Suprapubic skin (tissue), 4 donors: ENCODE measurements around the gene SNRPA1. TPM values are rescaled to one million over a fixed set of nuclear protein-coding genes. Genes with fewer than 3 reads are reported as not detected.

ENCODE experiments used
- DNase-seq, 2 donors: peaks; one replicate each; pipeline ENCODE4 v3.0.0-alpha.2; 2019; ENCODE audit warnings: low spot score in 2 of 2
- H3K27ac ChIP-seq: fragments of 200-600 bp; sonication (generic); one replicate; pipeline ENCODE4 v1.5.1; 2019
- H3K27me3 ChIP-seq: fragments of 200-600 bp; sonication (generic); one replicate; pipeline ENCODE4 v1.5.1; 2019
- H3K36me3 ChIP-seq: fragments of 200-600 bp; sonication (generic); one replicate; pipeline ENCODE4 v1.5.1; 2019
- H3K4me1 ChIP-seq: fragments of 200-600 bp; sonication (generic); one replicate; pipeline ENCODE4 v1.5.1; 2019
- H3K4me3 ChIP-seq: fragments of 200-600 bp; sonication (generic); one replicate; pipeline ENCODE4 v1.5.1; 2019; ENCODE audit warnings: mild to moderate bottlenecking
- H3K9me3 ChIP-seq: fragments of 200-600 bp; sonication (generic); one replicate; pipeline ENCODE4 v1.5.1; 2019
- EP300 ChIP-seq: sonication (generic); formaldehyde crosslinking; IDR thresholded peaks from one replicate; pipeline ENCODE4 v1.6.1; 2017; ENCODE audit warnings: antibody characterized with exemption
- POLR2A ChIP-seq, 2 donors: fragments of 450-650 bp; IDR thresholded peaks; one replicate each; pipeline ENCODE4 v1.6.1; 2017; ENCODE audit warnings: antibody characterized with exemption in 2 of 2, mild to moderate bottlenecking in 2 of 2, moderate library complexity in 2 of 2
- POLR2AphosphoS5 ChIP-seq, 3 donors: sonication (generic); formaldehyde crosslinking; IDR thresholded peaks; one replicate each; pipeline ENCODE4 v1.6.1; 2017; ENCODE audit warnings: antibody characterized with exemption in 3 of 3
- WGBS: methylation state at CpG from one replicate; pipeline ENCODE4 v1.1.5; 2018; 5-methylcytosine and 5-hydroxymethylcytosine counted together
- total RNA-seq, 4 donors: library from RNA; depleted of rRNA; stranded (reverse); fragments of >200 nt; gene quantifications; one replicate each; pipeline ENCODE4 v1.1.0, GENCODE V29; 2016
- TF ChIP-seq, protein P1 (sequence below), 2 donors: fragments of 200-600 bp in 1 of 2; fragments of 450-650 bp in 1 of 2; sonication (generic) in 1 of 2; IDR thresholded peaks; one replicate each; pipeline ENCODE4 v1.5.1; 2016 to 2019; ENCODE audit warnings: antibody characterized with exemption in 2 of 2, mild to moderate bottlenecking in 1 of 2, moderate library complexity in 1 of 2

Gene SNRPA1
- total RNA-seq, 4 donors from 2014 or later, result 43.1 to 122 (median 48.2) TPM

GRCh38 chr15:101323793-101324523 lies 28.9 kb upstream of the SNRPA1 start:
- TF ChIP-seq, protein P1, sequence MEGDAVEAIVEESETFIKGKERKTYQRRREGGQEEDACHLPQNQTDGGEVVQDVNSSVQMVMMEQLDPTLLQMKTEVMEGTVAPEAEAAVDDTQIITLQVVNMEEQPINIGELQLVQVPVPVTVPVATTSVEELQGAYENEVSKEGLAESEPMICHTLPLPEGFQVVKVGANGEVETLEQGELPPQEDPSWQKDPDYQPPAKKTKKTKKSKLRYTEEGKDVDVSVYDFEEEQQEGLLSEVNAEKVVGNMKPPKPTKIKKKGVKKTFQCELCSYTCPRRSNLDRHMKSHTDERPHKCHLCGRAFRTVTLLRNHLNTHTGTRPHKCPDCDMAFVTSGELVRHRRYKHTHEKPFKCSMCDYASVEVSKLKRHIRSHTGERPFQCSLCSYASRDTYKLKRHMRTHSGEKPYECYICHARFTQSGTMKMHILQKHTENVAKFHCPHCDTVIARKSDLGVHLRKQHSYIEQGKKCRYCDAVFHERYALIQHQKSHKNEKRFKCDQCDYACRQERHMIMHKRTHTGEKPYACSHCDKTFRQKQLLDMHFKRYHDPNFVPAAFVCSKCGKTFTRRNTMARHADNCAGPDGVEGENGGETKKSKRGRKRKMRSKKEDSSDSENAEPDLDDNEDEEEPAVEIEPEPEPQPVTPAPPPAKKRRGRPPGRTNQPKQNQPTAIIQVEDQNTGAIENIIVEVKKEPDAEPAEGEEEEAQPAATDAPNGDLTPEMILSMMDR (IDR thresholded peaks at IDR 0.05), result no peak
- no peak for TF ChIP-seq POLR2AphosphoS5 (IDR thresholded peaks at IDR 0.05)
- Histone ChIP-seq H3K36me3 (no peaks in the 10 kb centered on the region), H3K4me1 (no peaks in the 10 kb centered on the region), H3K4me3 (no peak overlapping the region), H3K27me3 (peaks cover 22% of the 10 kb centered on the region), H3K27ac (no peak overlapping the region), H3K9me3 (no peaks in the 10 kb centered on the region)
- no peak for DNase-seq
- 91% methylated on average over 18 of the region's 21 CpGs for WGBS

GRCh38 chr15:101322854-101323477 lies 27.9 kb upstream of the SNRPA1 start:
- no peak overlapping the region for H3K4me3 ChIP-seq
- peaks cover 2% of the 10 kb centered on the region for H3K4me1 ChIP-seq
- no peaks in the 10 kb centered on the region for H3K9me3 ChIP-seq
- DNase-seq, result peak in 1 of 2 donors; percentile 42
- no peaks in the 10 kb centered on the region for H3K36me3 ChIP-seq
- H3K27ac ChIP-seq, result no peak overlapping the region
- peaks cover 21% of the 10 kb centered on the region for H3K27me3 ChIP-seq
- 95% methylated on average over 16 of the region's 17 CpGs for WGBS
- TF ChIP-seq, protein P1 (IDR thresholded peaks at IDR 0.05), result no peak
- no peak for TF ChIP-seq POLR2A (IDR thresholded peaks at IDR 0.05)
- no peak for TF ChIP-seq EP300
- no peak for TF ChIP-seq POLR2AphosphoS5 (IDR thresholded peaks at IDR 0.05)

DNA sequence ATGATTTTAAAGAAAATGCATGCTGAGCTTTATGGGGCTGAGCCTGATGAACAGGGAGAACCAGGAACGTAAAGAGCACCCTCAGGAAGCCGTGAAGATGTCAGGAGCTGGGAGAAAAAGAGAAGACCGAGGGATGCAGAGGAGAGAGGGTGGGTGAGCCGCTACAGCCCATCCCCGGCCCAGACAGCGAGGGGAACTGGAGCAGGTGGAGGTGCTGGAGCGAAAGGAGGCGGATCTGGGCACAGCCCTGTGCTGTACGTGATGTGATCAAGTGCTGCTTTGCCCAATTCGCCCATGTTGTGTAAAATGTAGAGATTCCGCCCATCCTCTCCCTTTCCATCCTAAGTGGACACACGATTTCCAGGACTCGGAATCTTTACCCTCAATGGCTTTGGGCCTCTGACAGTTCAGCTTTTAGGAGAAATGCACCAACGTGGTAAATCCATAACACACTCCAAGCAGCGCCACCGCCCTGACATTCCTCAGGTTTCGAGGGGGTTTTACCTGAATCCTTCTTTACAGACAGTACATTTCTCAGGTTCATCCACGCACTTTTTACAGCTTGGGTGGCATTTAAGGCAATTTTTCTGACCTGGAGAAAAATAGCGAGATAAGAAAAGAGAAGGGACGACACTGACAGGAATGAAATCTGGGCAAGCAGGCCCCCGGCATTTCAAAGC lies 27.1 kb upstream of the SNRPA1 start:
- 88% methylated on average over 21 of the region's 21 CpGs for WGBS
- DNase-seq, result peak in 1 of 2 donors; percentile 35
- H3K27ac ChIP-seq, result no peak overlapping the region

DNA sequence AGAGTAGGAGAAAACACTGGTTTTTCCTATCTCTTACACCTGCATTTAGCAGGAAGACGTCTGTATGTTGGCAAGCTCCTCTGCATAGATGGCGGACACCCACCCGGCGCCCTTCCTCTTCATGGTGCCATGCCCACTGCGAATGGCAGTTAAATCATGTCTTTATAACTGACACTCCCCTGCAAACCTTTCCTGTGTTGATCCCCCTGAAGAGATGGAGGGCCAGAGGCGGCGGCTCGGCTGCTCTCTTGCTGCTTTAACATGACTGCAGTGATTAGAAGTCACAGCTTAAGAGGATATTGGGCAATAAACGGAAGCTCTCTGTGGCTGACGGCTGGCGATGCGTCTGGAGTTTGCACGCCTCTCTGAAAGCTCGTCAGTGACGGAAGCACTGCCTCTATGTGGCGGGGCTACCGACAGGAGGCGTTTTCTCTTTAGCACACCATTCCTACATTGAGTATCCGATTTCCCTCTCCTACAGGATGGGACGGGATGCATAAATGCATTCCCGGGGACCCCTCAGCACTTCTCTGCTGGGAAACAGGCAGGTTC lies 25.5 kb upstream of the SNRPA1 start:
- Histone ChIP-seq H3K27me3 (peaks cover 10% of the 10 kb centered on the region), H3K9me3 (no peaks in the 10 kb centered on the region), H3K27ac (no peak overlapping the region), H3K4me1 (peaks cover 2% of the 10 kb centered on the region), H3K36me3 (no peaks in the 10 kb centered on the region), H3K4me3 (peak overlapping the region; percentile 7)
- DNase-seq, result no peak
- TF ChIP-seq POLR2A (IDR thresholded peaks at IDR 0.05), result no peak
- TF ChIP-seq, protein P1 (IDR thresholded peaks at IDR 0.05), result no peak
- TF ChIP-seq POLR2AphosphoS5 (IDR thresholded peaks at IDR 0.05), result no peak
- no peak for TF ChIP-seq EP300
- 67% methylated on average over 20 of the region's 21 CpGs for WGBS

More for the DNA sequence above, 27.1 kb upstream of the SNRPA1 start:
- H3K4me1 ChIP-seq, result peaks cover 2% of the 10 kb centered on the region
- peaks cover 13% of the 10 kb centered on the region for H3K27me3 ChIP-seq
- no peaks in the 10 kb centered on the region for H3K36me3 ChIP-seq
- no peaks in the 10 kb centered on the region for H3K9me3 ChIP-seq
- no peak overlapping the region for H3K4me3 ChIP-seq
- TF ChIP-seq, protein P1 (IDR thresholded peaks at IDR 0.05), result no peak
- TF ChIP-seq POLR2AphosphoS5 (IDR thresholded peaks at IDR 0.05), result no peak
- TF ChIP-seq POLR2A (IDR thresholded peaks at IDR 0.05), result no peak
- TF ChIP-seq EP300, result no peak

DNA sequence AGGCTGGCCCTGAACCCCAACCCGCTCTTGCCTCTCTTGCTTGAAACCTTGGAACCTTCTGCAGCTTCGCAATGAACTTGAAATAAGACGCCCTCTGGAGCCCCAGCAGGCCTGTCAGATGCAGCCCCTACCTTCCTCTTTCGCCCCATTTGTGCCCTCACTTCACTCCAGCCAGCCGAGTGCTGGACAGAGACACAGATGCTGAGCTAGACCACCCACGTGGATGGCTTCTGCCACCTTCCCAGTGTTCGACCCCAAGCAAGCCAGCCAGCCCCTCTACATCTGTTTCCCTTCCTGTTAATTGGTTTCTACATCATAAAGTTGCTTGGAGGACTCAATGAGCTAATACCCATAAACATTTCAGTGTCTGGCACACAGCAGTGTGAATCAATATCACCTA lies 23.8 kb upstream of the SNRPA1 start:
- TF ChIP-seq EP300, result no peak
- TF ChIP-seq POLR2AphosphoS5 (IDR thresholded peaks at IDR 0.05), result no peak
- TF ChIP-seq POLR2A (IDR thresholded peaks at IDR 0.05), result no peak
- TF ChIP-seq, protein P1 (IDR thresholded peaks at IDR 0.05), result no peak
- WGBS, result 67% methylated on average over 7 of the region's 7 CpGs
- Histone ChIP-seq H3K4me1 (peaks cover 2% of the 10 kb centered on the region), H3K4me3 (no peak overlapping the region), H3K27me3 (peaks cover 10% of the 10 kb centered on the region), H3K9me3 (no peaks in the 10 kb centered on the region), H3K27ac (no peak overlapping the region), H3K36me3 (no peaks in the 10 kb centered on the region)
- DNase-seq, result no peak
